CD4-positive, alpha-beta T cell (primary cell): ENCODE measurements around the gene ENTPD5. TPM values are rescaled to one million over a fixed set of nuclear protein-coding genes. Genes with fewer than 3 reads are reported as not detected.

Experiments
- ATAC-seq: fragments of 200-7000 bp; cut with Tn5 transposase; one replicate; pipeline ENCODE4 v1.10.0; 2022; ENCODE audit warnings: mild to moderate bottlenecking; ENCODE audit not compliant: poor library complexity
- CTCF ChIA-PET: fragments of 350-600 bp; sonication (Branson Sonifier 250); formaldehyde crosslinking; loops from one replicate; lab custom pipeline; 2021; ENCODE audit warnings: antibody characterized with exemption, inconsistent platforms; lab: Charles Lee
- POLR2A ChIA-PET: fragments of 350-600 bp; sonication (Branson Sonifier 250); formaldehyde crosslinking; loops from one replicate; lab custom pipeline; 2021; ENCODE audit warnings: antibody characterized with exemption, inconsistent platforms; lab: Charles Lee
- DNase-seq, 14 experiments: peaks; one replicate each; pipeline ENCODE4 v3.0.0-alpha.2; 2013 to 2020; ENCODE audit warnings: mixed read lengths in 2 of 14
- H3K27ac ChIP-seq, 2 donors: one replicate each; pipeline versions ENCODE4 v1.5.1 to v1.7.0; 2013; ENCODE audit warnings: low read length in 2 of 2, low read depth in 1 of 2, mild to moderate bottlenecking in 1 of 2
- H3K27me3 ChIP-seq, 2 experiments: 1 replicate in 1 of 2; 2 replicates in 1 of 2; pipeline versions ENCODE4 v1.6.1 to v1.7.0; 2013; ENCODE audit warnings: low read length in 2 of 2, control low read depth in 1 of 2, mild to moderate bottlenecking in 1 of 2, moderate library complexity in 1 of 2; ENCODE audit not compliant: insufficient read depth in 2 of 2, control insufficient read depth in 1 of 2
- H3K36me3 ChIP-seq: one replicate; pipeline ENCODE4 v1.6.1; 2013; ENCODE audit warnings: low read length, control low read depth; ENCODE audit not compliant: insufficient read depth
- H3K4me1 ChIP-seq: one replicate; pipeline ENCODE4 v1.6.1; 2013; ENCODE audit warnings: low read length, control low read depth; ENCODE audit not compliant: insufficient read depth
- H3K4me3 ChIP-seq: one replicate; pipeline ENCODE4 v1.5.1; 2013; ENCODE audit warnings: mild to moderate bottlenecking, low read length, moderate library complexity
- H3K9me3 ChIP-seq, 2 experiments: 1 replicate in 1 of 2; 2 replicates in 1 of 2; pipeline versions ENCODE4 v1.6.1 to v1.7.0; 2013; ENCODE audit warnings: low read length in 2 of 2, mild to moderate bottlenecking in 2 of 2, control low read depth in 1 of 2, moderate library complexity in 1 of 2; ENCODE audit not compliant: control insufficient read depth in 1 of 2, insufficient read depth in 1 of 2
- H3K27ac Mint-ChIP-seq: one replicate; pipeline ENCODE4 v1.8.0; 2020; ENCODE audit warnings: mixed read lengths
- H3K27me3 Mint-ChIP-seq: one replicate; pipeline ENCODE4 v1.8.0; 2021; ENCODE audit warnings: mixed read lengths
- H3K36me3 Mint-ChIP-seq: one replicate; pipeline ENCODE4 v1.8.0; 2021; ENCODE audit warnings: low read depth, mixed read lengths
- H3K4me1 Mint-ChIP-seq: one replicate; pipeline ENCODE4 v1.8.0; 2021; ENCODE audit warnings: low read depth, mixed read lengths
- H3K4me3 Mint-ChIP-seq: one replicate; pipeline ENCODE4 v1.8.0; 2020; ENCODE audit warnings: mild to moderate bottlenecking, mixed read lengths
- H3K9me3 Mint-ChIP-seq: one replicate; pipeline ENCODE4 v1.8.0; 2020; ENCODE audit warnings: mixed read lengths
- CTCF ChIP-seq: fragments of 200-600 bp; IDR thresholded peaks from one replicate; pipeline ENCODE4 v1.8.0; 2022; ENCODE audit warnings: antibody characterized with exemption, mild to moderate bottlenecking
- intact Hi-C, 2 experiments: fragments of 100-400 bp; cut with DNase I in 1 of 2; cut with micrococcal nuclease in 1 of 2; formaldehyde crosslinking; loops; one replicate each; pipeline versions ENCODE4 v1.15.1 to v1.9.0; 2023 to 2025; cut with DNase I, micrococcal nuclease
- total RNA-seq, 174 experiments: library from RNA in 2 of 174; stranded (reverse) in 2 of 174; gene quantifications; one replicate each; pipeline ENCODE4 v1.2.3 and lab custom pipeline; 2021 to 2026

The ENTPD5 gene
- total RNA-seq, 2 experiments from 2014 or later, result 5.5 to 7.1 TPM

GRCh38 chr14:73937012-73937411, 82.1 kb downstream of the ENTPD5 start:
- Mint-ChIP-seq H3K4me1 (peaks cover 2% of the 10 kb centered on the region), H3K27ac (no peak overlapping the region), H3K4me3 (no peak overlapping the region), H3K36me3 (peaks cover 53% of the 10 kb centered on the region), H3K27me3 (no peaks in the 10 kb centered on the region), H3K9me3 (no peaks in the 10 kb centered on the region)
- no peaks in the 10 kb centered on the region for H3K27me3 ChIP-seq
- POLR2A ChIA-PET, result interaction anchor here (1.4 kb wide), 1 partner anchor 13 kb away, joined by 4 read pairs; the partner anchor contains the start of genes COQ6 and FAM161B
- no peak overlapping the region for H3K4me3 ChIP-seq
- no peak for DNase-seq
- intact Hi-C loops, result no loop called here
- no peak for ATAC-seq
- CTCF ChIA-PET, result no interaction called here
- no peak overlapping the region for H3K27ac ChIP-seq
- H3K36me3 ChIP-seq, result peaks cover 40% of the 10 kb centered on the region
- no peaks in the 10 kb centered on the region for H3K9me3 ChIP-seq
- no peak for TF ChIP-seq CTCF
- no peaks in the 10 kb centered on the region for H3K4me1 ChIP-seq

GRCh38 chr14:73936548-73936947, 82.5 kb downstream of the ENTPD5 start:
- H3K36me3 Mint-ChIP-seq, result peaks cover 58% of the 10 kb centered on the region
- H3K9me3 Mint-ChIP-seq, result no peaks in the 10 kb centered on the region
- Histone ChIP-seq H3K27ac (no peak overlapping the region), H3K27me3 (no peaks in the 10 kb centered on the region), H3K4me3 (no peak overlapping the region), H3K4me1 (no peaks in the 10 kb centered on the region), H3K9me3 (no peaks in the 10 kb centered on the region), H3K36me3 (peaks cover 44% of the 10 kb centered on the region)
- H3K27me3 Mint-ChIP-seq, result no peaks in the 10 kb centered on the region
- H3K4me3 Mint-ChIP-seq, result no peak overlapping the region
- ATAC-seq (no peak), DNase-seq (no peak)
- CTCF ChIA-PET, result interaction anchor here (0.9 to 1.1 kb wide), 2 partner anchors 13 to 208 kb away, joined by 3 to 4 read pairs; partner anchors contain the start of genes COQ6 and FAM161B
- POLR2A ChIA-PET, result interaction anchor here (1.4 kb wide), 1 partner anchor 13 kb away, joined by 4 read pairs; the partner anchor contains the start of genes COQ6 and FAM161B
- H3K27ac Mint-ChIP-seq, result no peak overlapping the region
- H3K4me1 Mint-ChIP-seq, result peaks cover 6% of the 10 kb centered on the region
- intact Hi-C loops, result no loop called here
- TF ChIP-seq CTCF, result no peak

DNA sequence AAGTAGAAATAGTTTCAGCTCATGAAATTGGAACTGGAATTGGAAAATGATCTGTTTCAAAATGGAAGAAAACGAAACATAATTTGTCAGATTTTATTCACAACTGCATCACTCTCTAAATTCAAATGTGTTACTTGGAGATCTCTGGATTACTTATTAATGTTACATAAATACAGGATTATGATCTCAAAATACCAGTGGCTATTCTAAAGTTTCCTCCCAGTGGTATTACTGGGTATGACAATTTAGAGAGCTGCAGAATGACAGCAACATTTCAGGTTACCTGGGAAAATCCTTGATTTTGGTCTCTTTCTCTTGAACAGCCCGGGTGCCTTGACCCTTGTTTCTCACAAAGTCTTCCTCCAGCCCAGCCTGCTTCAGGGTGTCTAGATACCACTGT, 83.4 kb downstream of the ENTPD5 start:
- Mint-ChIP-seq H3K27ac (no peak overlapping the region), H3K4me1 (peaks cover 14% of the 10 kb centered on the region), H3K27me3 (no peaks in the 10 kb centered on the region), H3K4me3 (no peak overlapping the region), H3K9me3 (no peaks in the 10 kb centered on the region), H3K36me3 (peaks cover 65% of the 10 kb centered on the region)
- no peaks in the 10 kb centered on the region for H3K9me3 ChIP-seq
- no peaks in the 10 kb centered on the region for H3K27me3 ChIP-seq
- H3K27ac ChIP-seq, result peak overlapping the region in 1 of 2 donors; percentile 25
- peaks cover 48% of the 10 kb centered on the region for H3K36me3 ChIP-seq
- intact Hi-C loops, result no loop called here
- DNase-seq (peak in 1 of 14 experiments; percentile 12), ATAC-seq (no peak)
- peak; percentile 6 for TF ChIP-seq CTCF
- ChIA-PET CTCF (interaction anchor here (0.5 to 1.1 kb wide), 4 partner anchors 14 to 207 kb away, joined by 3 to 4 read pairs (median 3); partner anchors contain the start of genes COQ6 and FAM161B), POLR2A (interaction anchor here (0.7 to 1.4 kb wide), 2 partner anchors 14 to 155 kb away, joined by 4 read pairs; partner anchors contain the start of genes COQ6 and FAM161B)
- H3K4me3 ChIP-seq, result no peak overlapping the region
- H3K4me1 ChIP-seq, result no peaks in the 10 kb centered on the region
